Stimulated activated CD4-positive, alpha-beta T cell treated with anti-CD3 and anti-CD28 coated beads, Interleukin-12 subunit alpha, Interleukin-12 subunit beta, amount 100 ng/mL, for 4 hours (primary cell): ENCODE measurements around the gene MARCHF2.
"Not testable (repeated sequence)": the region's sequence is repeated elsewhere in the genome, so short reads cannot be mapped to it uniquely, and the experiment has no call there.

ENCODE experiments used
- DNase-seq: peaks from one replicate; pipeline ENCODE4 v3.0.0-alpha.2; 2020

The MARCHF2 gene

GRCh38 chr19:8412783-8413628 is at the start of gene MARCHF2:
TSS of gene MARCHF2 (plus strand) at chr19:8413305. CDS start at chr19:8421841, 8,536 bp downstream.
- peak; percentile 95 for DNase-seq

- DNase-seq = peak; percentile 57
These were observed 49.0 kb upstream of the MARCHF2 start, which contains the start of gene ANGPTL4 for GRCh38 chr19:8363803-8364771. TSS of gene ANGPTL4 (plus strand) at chr19:8364155. CDS start at chr19:8364322, 167 bp downstream.

- DNase-seq = no peak
These were observed 47.0 kb upstream of the MARCHF2 start for GRCh38 chr19:8366121-8366581.

- DNase-seq = no peak
These were observed 46.2 kb upstream of the MARCHF2 start for GRCh38 chr19:8366961-8367326.

GRCh38 chr19:8367327-8368001 is 45.6 kb upstream of the MARCHF2 start:
- DNase-seq = no peak

GRCh38 chr19:8370176-8371010 is 42.7 kb upstream of the MARCHF2 start:
- no peak for DNase-seq

- DNase-seq = no peak
These were observed 41.9 kb upstream of the MARCHF2 start for GRCh38 chr19:8371011-8371804.

GRCh38 chr19:8373867-8374813 is 39.0 kb upstream of the MARCHF2 start:
- no peak for DNase-seq

- not testable (repeated sequence) for DNase-seq
These were observed 37.3 kb upstream of the MARCHF2 start for GRCh38 chr19:8375766-8376165.

- not testable (repeated sequence) for DNase-seq
These were observed 36.6 kb upstream of the MARCHF2 start for GRCh38 chr19:8376373-8376974.

- DNase-seq = no peak
These were observed 35.5 kb upstream of the MARCHF2 start for GRCh38 chr19:8377598-8377997.

GRCh38 chr19:8379156-8379891 is 33.8 kb upstream of the MARCHF2 start:
- DNase-seq = not testable (repeated sequence)

- DNase-seq = not testable (repeated sequence)
These were observed 28.5 kb upstream of the MARCHF2 start for GRCh38 chr19:8384569-8384968.

- DNase-seq = not testable (repeated sequence)
These were observed 28.0 kb upstream of the MARCHF2 start for GRCh38 chr19:8385103-8385502.

GRCh38 chr19:8385566-8385965 is 27.5 kb upstream of the MARCHF2 start:
- DNase-seq = not testable (repeated sequence)

- DNase-seq = not testable (repeated sequence)
These were observed 26.7 kb upstream of the MARCHF2 start for GRCh38 chr19:8386419-8386818.

GRCh38 chr19:8386990-8387389 is 26.1 kb upstream of the MARCHF2 start:
- no peak for DNase-seq
